Measurements from ENCODE around the gene MAP3K4. TPM values are rescaled to one million over a fixed set of nuclear protein-coding genes. Genes with fewer than 3 reads are reported as not detected.

MAP3K4 gene
- total and polyA plus RNA-seq, 2 of the 8 experiments (the other 6 are each of a cell fraction or from before 2014, with no cell fraction given) = 16.6 to 51.6 TPM

GRCh38 chr6:161082215-161082614 is 90.6 kb downstream of the MAP3K4 start (continued):
- TF ChIP-seq SIRT6 (IDR thresholded peaks at IDR 0.05; ENCODE audit: low read length) (no peak), SAP30 (IDR thresholded peaks at IDR 0.05; ENCODE audit: insufficient read depth, insufficient replicate concordance, low read length) (no peak)
